ENCODE results near the gene UBE2E2. TPM values are rescaled to one million over a fixed set of nuclear protein-coding genes. Genes with fewer than 3 reads are reported as not detected.

Gene UBE2E2
- polyA plus RNA-seq, 1 experiment, result 41.9 TPM

DNA sequence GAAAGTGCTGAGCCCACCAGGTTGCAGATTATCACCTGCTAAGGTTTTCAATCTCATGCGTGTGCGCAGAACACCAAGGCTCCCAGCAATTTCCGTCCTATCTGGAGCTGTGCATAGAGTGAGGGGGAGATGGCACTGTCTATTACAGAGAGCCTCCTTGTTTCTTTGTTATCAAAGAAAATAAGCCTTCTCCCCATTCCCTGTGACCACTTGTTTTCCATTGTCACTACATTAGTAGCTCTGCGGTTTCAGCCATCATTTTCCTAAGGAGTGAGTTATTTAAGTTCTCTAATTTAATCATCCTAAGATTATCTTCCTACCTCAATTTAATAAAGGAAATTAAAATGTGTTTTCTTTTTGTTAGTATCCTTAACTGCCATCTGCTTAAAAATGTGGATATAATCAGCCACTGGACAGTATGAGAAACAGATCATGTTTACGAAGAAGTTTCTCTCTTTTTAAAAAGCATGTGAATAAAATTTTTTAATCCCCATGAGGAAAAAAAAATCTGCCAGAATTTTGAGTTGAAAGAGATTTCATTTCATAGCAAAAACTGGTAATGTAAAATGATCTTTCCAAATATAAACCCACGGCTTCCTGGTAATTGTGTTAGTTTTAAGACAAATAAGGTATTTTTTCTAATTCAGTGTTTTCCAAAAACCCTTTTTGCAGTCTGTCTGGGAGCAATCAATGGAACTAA lies 430.3 kb downstream of the UBE2E2 start:
- POLR2A ChIA-PET, result no interaction called here
- CTCF ChIA-PET, result interaction anchor here (0.6 kb wide), 1 partner anchor 12 kb away, joined by 3 read pairs; no protein-coding TSS in a partner anchor
- H3K4me3 ChIP-seq (ENCODE audit: low read depth, low read length), result no peak overlapping the region
- TF ChIP-seq, protein P1, sequence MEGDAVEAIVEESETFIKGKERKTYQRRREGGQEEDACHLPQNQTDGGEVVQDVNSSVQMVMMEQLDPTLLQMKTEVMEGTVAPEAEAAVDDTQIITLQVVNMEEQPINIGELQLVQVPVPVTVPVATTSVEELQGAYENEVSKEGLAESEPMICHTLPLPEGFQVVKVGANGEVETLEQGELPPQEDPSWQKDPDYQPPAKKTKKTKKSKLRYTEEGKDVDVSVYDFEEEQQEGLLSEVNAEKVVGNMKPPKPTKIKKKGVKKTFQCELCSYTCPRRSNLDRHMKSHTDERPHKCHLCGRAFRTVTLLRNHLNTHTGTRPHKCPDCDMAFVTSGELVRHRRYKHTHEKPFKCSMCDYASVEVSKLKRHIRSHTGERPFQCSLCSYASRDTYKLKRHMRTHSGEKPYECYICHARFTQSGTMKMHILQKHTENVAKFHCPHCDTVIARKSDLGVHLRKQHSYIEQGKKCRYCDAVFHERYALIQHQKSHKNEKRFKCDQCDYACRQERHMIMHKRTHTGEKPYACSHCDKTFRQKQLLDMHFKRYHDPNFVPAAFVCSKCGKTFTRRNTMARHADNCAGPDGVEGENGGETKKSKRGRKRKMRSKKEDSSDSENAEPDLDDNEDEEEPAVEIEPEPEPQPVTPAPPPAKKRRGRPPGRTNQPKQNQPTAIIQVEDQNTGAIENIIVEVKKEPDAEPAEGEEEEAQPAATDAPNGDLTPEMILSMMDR (IDR thresholded peaks at IDR 0.05; ENCODE audit: insufficient read depth, low read depth, low read length), result no peak
- DNase-seq (ENCODE audit: low read depth), result no peak
- no peaks in the 10 kb centered on the region for H3K27me3 ChIP-seq (ENCODE audit: control insufficient read depth, insufficient read depth, low read length)
- H3K36me3 ChIP-seq (ENCODE audit: control insufficient read depth, insufficient read depth, low read length), result no peaks in the 10 kb centered on the region

DNA sequence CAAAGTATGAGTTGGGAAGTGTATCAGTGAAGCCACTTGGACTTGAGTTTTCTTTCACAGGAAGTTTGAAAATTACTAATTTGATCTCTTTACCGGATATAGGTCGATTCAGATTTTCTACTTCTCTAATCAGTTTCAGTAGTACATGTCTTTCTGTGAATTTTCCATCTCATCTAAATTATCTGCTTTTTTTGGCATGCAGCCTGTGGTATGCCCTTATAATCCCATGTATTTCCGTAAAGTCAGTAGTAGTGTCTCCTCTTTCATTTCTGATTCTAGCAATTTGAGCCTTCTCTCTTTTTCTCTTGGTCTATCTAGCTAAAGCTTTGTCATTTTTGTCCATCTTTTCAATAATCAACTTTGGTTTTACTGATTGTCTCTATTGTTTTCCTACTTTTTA lies 434.2 kb downstream of the UBE2E2 start:
- TF ChIP-seq, protein P1 (IDR thresholded peaks at IDR 0.05; ENCODE audit: insufficient read depth, low read depth, low read length), result no peak
- POLR2A ChIA-PET, result no interaction called here
- no peaks in the 10 kb centered on the region for H3K27me3 ChIP-seq (ENCODE audit: control insufficient read depth, insufficient read depth, low read length)
- H3K36me3 ChIP-seq (ENCODE audit: control insufficient read depth, insufficient read depth, low read length), result no peaks in the 10 kb centered on the region
- CTCF ChIA-PET, result interaction anchor here (1.7 kb wide), 1 partner anchor 12 kb away, joined by 4 read pairs; no protein-coding TSS in a partner anchor
- no peak for DNase-seq (ENCODE audit: low read depth)
- H3K4me3 ChIP-seq (ENCODE audit: low read depth, low read length), result no peak overlapping the region

DNA sequence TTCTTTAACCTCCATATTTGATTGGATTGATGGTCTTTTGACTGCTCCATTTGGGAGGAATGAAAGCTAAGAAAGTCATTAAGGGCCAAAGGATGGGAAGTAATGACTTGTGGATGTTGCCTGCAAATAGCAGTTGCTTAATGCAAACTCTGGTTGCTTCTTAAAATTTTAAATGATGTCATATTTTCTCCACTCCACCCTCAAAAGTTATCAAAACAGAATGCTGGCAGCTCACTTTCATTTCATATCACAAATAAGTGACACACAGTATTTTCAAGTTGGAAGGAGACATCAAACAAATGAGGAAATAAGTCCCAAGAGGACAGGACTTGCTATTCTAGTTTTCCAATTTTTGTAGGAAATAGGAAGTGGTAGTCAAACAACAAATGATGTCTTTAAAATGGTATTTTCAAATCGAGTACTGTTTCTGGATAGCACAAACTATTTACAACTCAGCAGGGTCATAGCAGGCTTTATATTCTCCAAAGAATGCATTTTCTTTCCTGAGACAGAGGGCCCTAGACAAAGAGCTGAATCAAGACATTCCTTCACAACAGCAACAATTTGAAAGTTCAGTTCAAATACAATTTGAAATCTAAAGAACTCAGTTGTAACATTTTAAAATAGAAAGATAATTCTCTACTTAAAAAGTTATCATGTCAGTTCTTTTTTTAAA lies 437.5 kb downstream of the UBE2E2 start:
- no peak for DNase-seq (ENCODE audit: low read depth)
- TF ChIP-seq, protein P1 (IDR thresholded peaks at IDR 0.05; ENCODE audit: insufficient read depth, low read depth, low read length), result no peak
- H3K36me3 ChIP-seq (ENCODE audit: control insufficient read depth, insufficient read depth, low read length), result no peaks in the 10 kb centered on the region
- no peaks in the 10 kb centered on the region for H3K27me3 ChIP-seq (ENCODE audit: control insufficient read depth, insufficient read depth, low read length)
- ChIA-PET CTCF (interaction anchor here (1.0 to 1.2 kb wide), 2 partner anchors 16 to 171 kb away, joined by 3 to 4 read pairs; no protein-coding TSS in a partner anchor), POLR2A (interaction anchor here (0.7 kb wide), 1 partner anchor 13 kb away, joined by 3 read pairs; no protein-coding TSS in a partner anchor)
- H3K4me3 ChIP-seq (ENCODE audit: low read depth, low read length), result no peak overlapping the region

Small RNA genes lying within 50 kb of the gene (small RNA-seq; reads per million reads assigned to genes)
- not detected for gene AC121251.1 (ENCODE audit: insufficient read length, low read depth, low replicate concordance)
- not detected for gene RF00019 (ENCODE audit: insufficient read length, low read depth, low replicate concordance)
- not detected for gene RNU6-788P (ENCODE audit: insufficient read length, low read depth, low replicate concordance)
- gene RNU6-922P (ENCODE audit: insufficient read length, low read depth, low replicate concordance), result not detected
